BJ (cell line): ENCODE results near the gene CMPK2. TPM values are rescaled to one million over a fixed set of nuclear protein-coding genes. Genes with fewer than 3 reads are reported as not detected.

ENCODE experiments used
- CTCF ChIA-PET: fragments of 350-600 bp; formaldehyde crosslinking; extraction: SDS; loops from one replicate; lab custom pipeline; 2021; ENCODE audit warnings: antibody characterized with exemption, inconsistent platforms; lab: Yijun Ruan, JAX
- POLR2A ChIA-PET: fragments of 300-600 bp; sonication (Branson Sonifier 250); formaldehyde crosslinking; extraction: SDS; loops from one replicate; lab custom pipeline; 2021; ENCODE audit warnings: antibody characterized with exemption; lab: Charles Lee
- DNase-seq: peaks from one replicate; pipeline ENCODE4 v3.0.0-alpha.2; 2011; ENCODE audit warnings: low read depth
- H3K27me3 ChIP-seq: 2 replicates; pipeline ENCODE4 v1.6.0; 2011; ENCODE audit warnings: low read length; ENCODE audit not compliant: control insufficient read depth, insufficient read depth
- H3K36me3 ChIP-seq: 2 replicates; pipeline ENCODE4 v1.5.1; 2011; ENCODE audit warnings: low read length; ENCODE audit not compliant: control insufficient read depth, insufficient read depth
- H3K4me3 ChIP-seq: 2 replicates; pipeline ENCODE4 v1.5.1; 2011; ENCODE audit warnings: low read depth, mild to moderate bottlenecking, control low read depth, low read length
- CTCF ChIP-seq: IDR thresholded peaks from 2 replicates; pipeline ENCODE4 v1.5.1; 2011; ENCODE audit warnings: low read depth, mild to moderate bottlenecking, control low read depth, inconsistent platforms, low read length, moderate library complexity; ENCODE audit not compliant: insufficient read depth
- polyA plus RNA-seq: library from polyadenylated mRNA; depleted of rRNA; stranded (reverse); fragments of >200 nt; gene quantifications from 2 replicates; pipeline ENCODE4 v1.2.3, GENCODE V29; 2011

CMPK2 gene
- polyA plus RNA-seq, 1 experiment: 0.66 TPM

- ChIA-PET POLR2A (no interaction called here), CTCF (no interaction called here)
- DNase-seq: no peak
- Histone ChIP-seq H3K36me3 (no peaks in the 10 kb centered on the region), H3K4me3 (no peak overlapping the region), H3K27me3 (no peaks in the 10 kb centered on the region)
- TF ChIP-seq CTCF: no peak
These were observed 19.8 kb downstream of the CMPK2 start for GRCh38 chr2:6845903-6846302.

- no peaks in the 10 kb centered on the region for H3K27me3 ChIP-seq
- DNase-seq: no peak
- ChIA-PET POLR2A (no interaction called here), CTCF (no interaction called here)
- no peak for TF ChIP-seq CTCF
- no peaks in the 10 kb centered on the region for H3K36me3 ChIP-seq
- no peak overlapping the region for H3K4me3 ChIP-seq
These were observed 20.4 kb downstream of the CMPK2 start for GRCh38 chr2:6845312-6845711.

DNA sequence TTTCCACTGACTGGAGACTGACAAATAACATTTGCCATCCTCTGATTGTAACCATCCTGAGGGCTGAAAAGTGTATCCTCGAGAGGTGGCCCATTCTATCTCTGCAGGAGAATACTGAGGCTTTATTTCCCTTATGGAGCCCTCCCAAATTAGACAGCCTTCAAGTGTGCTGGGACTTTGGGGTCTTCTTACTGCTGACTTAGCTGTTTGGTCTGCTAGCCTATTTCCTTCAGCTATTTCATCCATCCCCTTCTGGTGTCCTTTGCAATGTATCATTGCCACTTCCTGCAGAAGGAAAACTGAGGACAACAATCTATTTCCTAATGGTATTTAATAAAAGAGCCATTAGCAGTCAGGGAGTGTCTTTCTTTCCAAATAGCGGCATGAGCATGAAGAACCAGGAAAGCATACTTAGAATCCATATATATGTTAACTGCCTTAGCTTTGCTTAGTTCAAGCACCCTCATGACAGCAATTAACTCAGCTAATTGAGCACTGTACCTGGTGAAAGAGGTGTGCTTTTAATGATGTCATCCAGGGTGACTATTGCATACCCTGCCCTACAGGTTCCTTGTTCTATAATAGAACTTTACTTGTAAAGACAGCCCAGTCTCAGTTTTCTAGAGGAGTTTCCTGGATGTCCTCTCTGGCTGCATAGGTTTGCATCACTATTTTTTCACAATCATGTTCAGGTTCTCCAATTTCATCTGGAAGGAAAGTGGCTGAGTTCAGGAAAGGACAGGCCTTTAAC lies 24.0 kb downstream of the CMPK2 start:
- CTCF ChIA-PET: no interaction called here
- POLR2A ChIA-PET: no interaction called here
- no peak for TF ChIP-seq CTCF
- H3K27me3 ChIP-seq: no peaks in the 10 kb centered on the region
- H3K36me3 ChIP-seq: no peaks in the 10 kb centered on the region
- no peak overlapping the region for H3K4me3 ChIP-seq
- DNase-seq: no peak

- H3K36me3 ChIP-seq: no peaks in the 10 kb centered on the region
- H3K27me3 ChIP-seq: no peaks in the 10 kb centered on the region
- CTCF ChIA-PET: no interaction called here
- no peak for DNase-seq
- POLR2A ChIA-PET: no interaction called here
- TF ChIP-seq CTCF: no peak
- no peak overlapping the region for H3K4me3 ChIP-seq
These were observed 26.9 kb downstream of the CMPK2 start for GRCh38 chr2:6838673-6839319.

- no peak for TF ChIP-seq CTCF
- H3K36me3 ChIP-seq: no peaks in the 10 kb centered on the region
- POLR2A ChIA-PET: no interaction called here
- H3K4me3 ChIP-seq: no peak overlapping the region
- CTCF ChIA-PET: no interaction called here
- no peak for DNase-seq
- no peaks in the 10 kb centered on the region for H3K27me3 ChIP-seq
These were observed 30.2 kb downstream of the CMPK2 start for GRCh38 chr2:6835467-6835866.
